GM18508 (cell line): ENCODE data around the gene FAM110C.
"Not testable (repeated sequence)": the region's sequence is repeated elsewhere in the genome, so short reads cannot be mapped to it uniquely, and the experiment has no call there.

Source experiments
- ATAC-seq: cut with Tn5 transposase; IDR thresholded peaks from one replicate; pipeline ENCODE4 v1.9.1; 2021; ENCODE audit warnings: moderate number of reproducible peaks; ENCODE audit not compliant: insufficient read depth, unreplicated experiment

The FAM110C gene

DNA sequence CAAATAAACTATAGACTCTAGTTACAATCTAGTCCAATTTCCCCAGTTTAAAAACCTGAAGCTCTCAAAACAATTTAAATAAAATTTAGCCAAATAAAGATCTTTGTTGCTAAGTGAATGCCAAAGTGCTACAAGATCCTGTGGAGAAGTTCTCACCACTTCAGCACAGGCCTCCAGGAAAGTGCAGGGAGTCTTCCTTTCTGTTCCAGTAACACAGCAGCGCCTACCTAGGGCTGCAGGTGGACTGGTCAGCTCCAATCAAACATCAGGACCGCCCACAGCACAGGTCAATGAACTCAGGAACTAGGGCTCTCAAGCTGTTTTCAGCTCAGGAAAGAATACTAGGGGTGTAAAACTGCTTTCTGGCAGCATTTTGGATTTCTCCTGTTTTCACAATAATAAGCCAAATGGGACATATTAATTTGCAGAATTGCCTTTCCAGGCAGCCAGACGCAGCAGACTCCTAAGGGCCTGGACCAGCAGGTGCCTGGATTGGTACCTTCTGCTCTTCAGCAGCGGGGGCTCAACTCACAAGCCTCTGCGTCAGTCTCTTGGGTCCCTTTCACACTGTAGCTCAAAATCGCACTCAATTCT lies 1.5 kb downstream of the FAM110C start:
- ATAC-seq = no peak

GRCh38 chr2:42788-43187 lies 3.5 kb downstream of the FAM110C start:
- ATAC-seq = no peak

GRCh38 chr2:40465-40864 lies 5.8 kb downstream of the FAM110C start:
- ATAC-seq = no peak

GRCh38 chr2:38155-38554 lies 8.2 kb downstream of the FAM110C start:
- ATAC-seq = no peak

DNA sequence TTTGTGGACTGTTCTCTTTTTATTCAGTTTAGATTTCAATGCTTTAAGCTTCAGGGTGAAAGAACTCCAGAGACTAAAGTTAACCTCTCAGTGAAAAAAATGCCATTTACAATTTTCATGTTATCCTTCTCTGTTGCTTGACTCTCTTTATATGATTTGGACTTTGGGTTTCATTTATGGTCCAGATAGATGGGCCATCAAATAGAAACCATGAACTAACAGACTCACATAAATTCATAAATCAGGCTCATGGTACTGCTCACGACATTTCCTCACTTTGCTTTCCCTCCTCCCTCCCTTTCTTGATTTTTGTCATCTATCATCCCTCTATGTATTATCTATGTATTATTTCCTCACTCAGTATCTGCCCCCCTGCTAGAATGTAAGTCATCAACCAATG lies 10.0 kb downstream of the FAM110C start:
- no peak for ATAC-seq

DNA sequence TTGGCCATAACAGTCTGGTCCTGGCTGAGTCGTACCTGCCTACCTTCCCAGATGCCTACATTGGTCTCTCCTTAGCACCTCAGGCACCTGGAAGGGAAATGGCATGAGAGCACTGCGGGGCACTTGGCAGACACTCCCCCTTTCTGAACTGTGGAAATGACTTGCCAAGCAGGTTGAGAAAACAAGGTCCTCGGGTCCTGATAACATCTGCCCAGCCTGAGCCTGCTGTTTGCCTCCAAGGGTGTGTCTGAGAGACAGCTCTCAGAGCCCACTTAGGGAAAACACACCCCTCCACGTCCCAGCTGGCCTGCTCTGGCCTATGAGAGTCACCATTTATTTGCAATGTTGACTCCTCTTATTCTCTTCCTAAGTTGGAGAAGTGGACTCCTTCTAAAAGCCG lies 10.5 kb downstream of the FAM110C start:
- no peak for ATAC-seq

- ATAC-seq = no peak
Observed at GRCh38 chr2:33620-34019, 12.7 kb downstream of the FAM110C start.

DNA sequence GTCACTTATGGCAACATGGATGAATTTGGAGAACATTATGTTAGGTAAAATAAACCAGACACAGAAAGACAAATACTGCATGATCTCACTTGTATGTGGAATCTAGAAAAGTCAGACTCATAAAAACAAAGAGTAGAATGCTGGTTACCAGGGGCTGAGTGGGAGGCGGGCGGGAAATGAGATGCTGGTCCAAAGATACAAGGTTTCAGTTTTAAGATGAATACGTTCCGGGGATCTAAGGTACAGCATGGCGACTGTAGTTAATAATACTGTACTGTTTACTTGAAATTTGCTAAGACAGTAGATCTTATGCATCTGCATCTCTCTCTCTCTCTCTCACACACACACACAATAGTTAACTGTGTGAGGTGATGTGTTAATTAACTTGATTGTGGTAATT lies 14.2 kb downstream of the FAM110C start:
- no peak for ATAC-seq

DNA sequence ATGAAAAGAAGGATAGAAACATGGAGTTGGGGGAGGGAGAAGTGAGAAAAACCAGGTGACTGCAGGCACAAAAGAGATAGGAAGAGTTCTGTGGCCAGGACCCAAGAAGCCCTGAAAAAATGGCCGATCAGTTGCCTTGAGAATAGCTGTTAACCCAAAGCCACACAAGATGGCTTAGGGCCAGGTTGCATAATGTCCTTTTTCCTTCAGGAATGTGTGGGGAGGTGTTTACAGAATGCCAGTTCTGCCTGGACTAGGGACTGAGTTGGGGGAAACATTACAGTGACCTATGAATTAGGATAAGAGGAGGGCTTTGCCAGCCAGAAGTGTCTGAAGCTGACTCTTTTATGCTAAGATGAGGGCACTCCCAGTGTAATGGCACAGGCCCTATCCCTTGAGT lies 17.1 kb downstream of the FAM110C start:
- ATAC-seq = no peak

DNA sequence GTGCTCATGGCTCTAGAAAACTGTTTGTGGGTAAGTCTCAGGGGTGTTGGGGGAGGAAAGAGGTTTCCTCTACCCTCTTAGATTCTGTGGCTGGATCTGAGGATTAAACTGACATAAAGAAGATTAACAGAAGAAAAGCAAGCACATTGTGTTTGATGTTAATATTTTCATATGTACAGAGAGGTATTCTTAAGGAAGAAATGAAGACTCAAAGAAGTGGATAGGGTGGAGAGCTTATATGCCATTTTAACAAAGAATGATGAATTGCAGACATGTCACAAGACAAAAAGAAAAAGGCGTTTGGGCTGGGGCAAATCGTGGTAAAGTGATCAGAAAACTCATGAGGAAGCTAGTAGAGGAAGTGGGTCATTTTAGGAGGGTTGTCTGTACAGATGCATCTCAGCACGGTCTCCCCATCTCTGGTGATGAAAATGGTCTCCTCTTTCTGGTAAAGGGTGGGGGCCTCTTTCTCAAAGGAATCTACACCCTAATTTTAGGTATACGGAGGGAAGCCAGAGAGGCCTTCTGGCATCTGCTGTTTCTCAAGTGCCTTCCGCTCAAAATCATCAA lies 17.8 kb downstream of the FAM110C start:
- ATAC-seq = no peak

DNA sequence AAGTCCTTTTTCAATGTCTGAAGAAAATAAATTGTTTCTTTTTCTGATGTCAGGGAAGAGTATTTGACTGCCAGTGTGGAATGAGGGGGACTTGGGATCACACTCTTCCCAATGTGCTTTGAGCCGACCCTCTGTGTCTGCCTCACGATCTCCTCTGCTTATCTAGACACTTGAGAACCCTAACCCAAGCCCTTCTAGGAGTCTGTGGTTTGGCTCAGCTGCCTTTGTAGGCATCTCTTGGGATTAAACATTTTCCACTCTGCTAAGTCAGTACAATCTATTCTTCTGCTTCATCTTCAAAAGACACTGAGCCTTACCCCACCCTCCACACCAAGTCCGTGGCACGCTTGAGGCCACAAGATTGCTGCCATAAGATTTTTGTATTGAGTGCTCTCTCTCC lies 19.4 kb downstream of the FAM110C start:
- no peak for ATAC-seq

DNA sequence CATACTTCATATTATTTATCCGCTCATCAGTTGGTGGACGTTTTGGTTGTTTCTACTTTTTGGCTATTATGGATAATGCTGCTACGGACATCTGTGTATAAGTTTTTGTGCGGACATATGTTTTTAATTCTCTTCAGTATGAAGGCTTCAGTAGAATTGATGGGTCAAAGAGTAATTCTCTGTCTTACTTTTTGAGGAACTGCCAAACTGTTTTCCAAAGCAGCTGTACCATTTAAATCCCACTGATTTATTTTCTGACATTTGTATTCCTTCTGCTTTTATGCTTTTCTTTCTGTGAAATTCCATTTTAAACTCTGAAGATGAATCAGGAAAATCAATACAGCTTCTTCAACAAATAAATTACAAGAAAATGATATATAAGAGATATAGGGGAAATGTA lies 20.8 kb downstream of the FAM110C start:
- no peak for ATAC-seq

GRCh38 chr2:24591-24990 lies 21.7 kb downstream of the FAM110C start:
- ATAC-seq = not testable (repeated sequence)

DNA sequence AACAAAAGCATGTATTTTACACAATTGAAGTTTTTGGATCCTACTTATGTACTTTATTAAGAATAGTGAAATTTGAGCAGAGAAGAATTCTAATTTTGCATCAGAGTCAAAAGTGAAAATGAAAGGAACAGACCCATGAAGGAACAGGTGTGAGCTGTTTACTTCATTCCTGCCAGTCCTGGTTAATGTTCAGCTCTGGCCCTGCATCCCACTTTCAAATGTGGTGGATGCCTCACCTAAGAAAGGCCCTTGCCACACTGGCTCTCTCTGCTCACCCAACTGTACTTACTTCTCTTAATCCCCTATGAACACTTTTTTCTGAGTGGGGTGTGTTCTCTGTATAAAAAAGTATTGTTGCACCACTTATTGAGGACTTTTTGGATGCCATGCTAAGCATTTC lies 22.2 kb downstream of the FAM110C start:
- ATAC-seq = peak; percentile 98

DNA sequence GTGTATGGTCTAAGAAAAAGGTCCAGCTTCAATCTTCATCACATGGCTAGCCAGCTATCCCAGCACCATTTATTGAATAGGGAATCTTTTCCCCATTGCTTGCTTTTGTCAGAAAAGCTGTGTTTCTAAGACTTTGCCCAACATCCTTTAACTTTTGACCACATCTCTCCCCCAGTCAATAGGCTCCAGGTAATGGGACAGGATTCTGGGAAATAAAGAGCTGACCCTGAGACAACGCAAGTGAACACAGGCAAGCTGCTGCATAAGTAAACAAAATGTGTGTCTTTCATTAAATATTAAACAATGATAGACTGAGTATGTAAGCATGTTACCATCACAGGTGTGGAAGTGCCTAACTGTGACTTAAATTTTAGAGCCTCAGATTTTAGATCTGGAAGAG lies 23.0 kb downstream of the FAM110C start:
- no peak for ATAC-seq

GRCh38 chr2:22244-22643 lies 24.1 kb downstream of the FAM110C start:
- not testable (repeated sequence) for ATAC-seq

DNA sequence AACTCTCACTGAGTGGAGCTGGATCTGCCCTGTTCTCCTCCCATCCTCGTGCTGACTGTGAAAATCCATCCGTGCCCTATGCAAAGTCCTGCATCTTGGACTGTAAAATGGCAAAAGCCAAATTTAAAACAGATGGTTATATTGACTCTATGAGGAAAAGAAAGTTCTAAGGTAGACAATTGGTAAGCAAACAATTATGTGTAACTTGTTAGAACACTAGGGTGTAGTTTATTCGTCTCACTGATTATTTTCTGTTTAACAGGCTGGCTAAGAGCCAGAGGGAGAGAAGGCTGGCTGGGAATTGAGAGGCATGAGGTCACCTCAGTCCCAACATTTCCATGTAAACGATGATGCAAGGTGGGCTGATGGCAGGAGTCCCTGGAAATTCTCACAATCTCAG lies 26.0 kb downstream of the FAM110C start:
- not testable (repeated sequence) for ATAC-seq

DNA sequence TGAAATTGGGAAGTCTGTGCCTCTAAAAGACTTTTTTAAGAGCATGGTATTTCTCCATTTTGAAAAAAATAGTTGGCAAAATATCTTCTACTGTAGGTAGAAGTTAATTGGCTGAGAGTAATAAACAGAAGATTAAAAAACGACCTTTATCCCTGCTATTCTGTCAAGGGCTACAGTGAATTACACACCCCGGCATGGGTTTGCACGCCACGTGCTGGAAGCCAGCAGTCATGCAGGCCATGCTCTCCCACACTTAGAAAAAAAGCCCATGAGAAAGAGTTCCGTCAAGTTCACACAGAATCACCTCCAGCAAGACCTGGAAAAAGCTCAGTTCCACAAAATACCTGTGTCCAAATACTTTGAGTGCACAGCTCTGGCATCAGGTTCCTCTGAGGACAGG lies 26.8 kb downstream of the FAM110C start:
- no peak for ATAC-seq

GRCh38 chr2:18402-19271 lies 27.7 kb downstream of the FAM110C start:
- no peak for ATAC-seq

GRCh38 chr2:15916-16315 lies 30.4 kb downstream of the FAM110C start:
- ATAC-seq = not testable (repeated sequence)

GRCh38 chr2:11248-11941 lies 34.9 kb downstream of the FAM110C start:
- no peak for ATAC-seq
